Neuronal stem cell (in vitro differentiated cells): ENCODE results near the gene BIN1.

Experiments
- DNase-seq: peaks from one replicate; pipeline ENCODE4 v3.0.0-alpha.2; 2013; ENCODE audit warnings: low spot score
- H2AFZ ChIP-seq: one replicate; pipeline ENCODE4 v1.6.1; 2013; ENCODE audit warnings: mild to moderate bottlenecking, low read length, inconsistent platforms
- H2AK5ac ChIP-seq: 2 replicates; pipeline ENCODE4 v1.6.1; 2013; ENCODE audit warnings: low read depth, mild to moderate bottlenecking, inconsistent platforms, low read length, moderate library complexity, mixed read lengths
- H2BK120ac ChIP-seq: 2 replicates; pipeline ENCODE4 v1.6.1; 2013; ENCODE audit warnings: low read depth, mild to moderate bottlenecking, inconsistent platforms, low read length, moderate library complexity, mixed read lengths
- H2BK12ac ChIP-seq: one replicate; pipeline ENCODE4 v1.6.1; 2013; ENCODE audit warnings: low read length, inconsistent platforms
- H2BK15ac ChIP-seq: 2 replicates; pipeline ENCODE4 v1.6.1; 2013; ENCODE audit warnings: mild to moderate bottlenecking, low read length, inconsistent platforms, mixed read lengths
- H2BK5ac ChIP-seq: one replicate; pipeline ENCODE4 v1.6.1; 2013; ENCODE audit warnings: inconsistent platforms, mild to moderate bottlenecking, low read length, moderate library complexity
- H3K14ac ChIP-seq: one replicate; pipeline ENCODE4 v1.6.1; 2013; ENCODE audit warnings: low read length, inconsistent platforms
- H3K18ac ChIP-seq: 2 replicates; pipeline ENCODE4 v1.6.1; 2013; ENCODE audit warnings: low read length, inconsistent platforms
- H3K23ac ChIP-seq: 2 replicates; pipeline ENCODE4 v1.6.1; 2013; ENCODE audit warnings: low read depth, mild to moderate bottlenecking, mixed read lengths, low read length, inconsistent platforms; ENCODE audit not compliant: poor library complexity
- H3K27ac ChIP-seq: replicated peaks from 3 replicates; pipeline ENCODE4 v1.5.1; 2013; ENCODE audit warnings: low read length, inconsistent platforms
- H3K27me3 ChIP-seq, 3 experiments: 2 replicates each; pipeline ENCODE4 v1.6.1; 2013; ENCODE audit warnings: low read length in 3 of 3, mild to moderate bottlenecking in 2 of 3, inconsistent platforms in 1 of 3, low read depth in 1 of 3, mixed read lengths in 1 of 3, moderate library complexity in 1 of 3; ENCODE audit not compliant: control insufficient read depth in 3 of 3, insufficient read depth in 3 of 3
- H3K36me3 ChIP-seq, 2 donors: replicated peaks in 1 of 2; 2 replicates each; pipeline ENCODE4 v1.6.1; 2013; ENCODE audit warnings: low read length in 2 of 2; ENCODE audit not compliant: control insufficient read depth in 2 of 2, insufficient read depth in 2 of 2
- H3K4ac ChIP-seq: 2 replicates; pipeline ENCODE4 v1.6.1; 2013; ENCODE audit warnings: inconsistent platforms, mild to moderate bottlenecking, low read length, moderate library complexity
- H3K4me1 ChIP-seq, 2 donors: 1 replicate in 1 of 2; 2 replicates in 1 of 2; pipeline ENCODE4 v1.6.1; 2013; ENCODE audit warnings: low read length in 2 of 2, low read depth in 1 of 2; ENCODE audit not compliant: control insufficient read depth in 2 of 2, insufficient read depth in 1 of 2
- H3K4me2 ChIP-seq: one replicate; pipeline ENCODE4 v1.6.1; 2013; ENCODE audit warnings: mild to moderate bottlenecking, low read length, inconsistent platforms; ENCODE audit not compliant: insufficient read depth, poor library complexity, severe bottlenecking
- H3K4me3 ChIP-seq, 2 donors: 2 replicates each; pipeline ENCODE4 v1.5.1; 2013; ENCODE audit warnings: low read length in 2 of 2, mild to moderate bottlenecking in 2 of 2, inconsistent platforms in 1 of 2, moderate library complexity in 1 of 2
- H3K79me1 ChIP-seq: one replicate; pipeline ENCODE4 v1.6.1; 2013; ENCODE audit warnings: low read depth, mild to moderate bottlenecking, inconsistent platforms, low read length, moderate library complexity
- H3K9ac ChIP-seq: one replicate; pipeline ENCODE4 v1.6.1; 2013; ENCODE audit warnings: mild to moderate bottlenecking, low read depth, low read length, inconsistent platforms; ENCODE audit not compliant: poor library complexity
- H3K9me3 ChIP-seq, 2 donors: replicated peaks in 1 of 2; 2 replicates each; pipeline versions ENCODE3 to v1.6.1; 2013; ENCODE audit warnings: low read length in 2 of 2, mild to moderate bottlenecking in 2 of 2, inconsistent platforms in 1 of 2, low read depth in 1 of 2, mixed read lengths in 1 of 2, moderate library complexity in 1 of 2; ENCODE audit not compliant: control insufficient read depth in 2 of 2, insufficient read depth in 1 of 2
- H4K8ac ChIP-seq: one replicate; pipeline ENCODE4 v1.6.1; 2013; ENCODE audit warnings: low read depth, mild to moderate bottlenecking, inconsistent platforms, low read length, moderate library complexity
- H4K91ac ChIP-seq: one replicate; pipeline ENCODE4 v1.6.1; 2013; ENCODE audit warnings: low read length, low read depth, mild to moderate bottlenecking, inconsistent platforms; ENCODE audit not compliant: poor library complexity
- WGBS, 2 donors: extraction: QIAGEN DNeasy Blood & Tissue Kit; methylation state at CpG; one replicate each; pipeline ENCODE4 v1.1.7; 2013; ENCODE audit warnings: missing lambda C conversion rate in 2 of 2, mixed read lengths in 1 of 2; ENCODE audit not compliant: insufficient read length in 2 of 2, insufficient replicate concordance in 1 of 2; ENCODE audit errors: extremely low coverage in 2 of 2; 5-methylcytosine and 5-hydroxymethylcytosine counted together

BIN1 gene

DNA sequence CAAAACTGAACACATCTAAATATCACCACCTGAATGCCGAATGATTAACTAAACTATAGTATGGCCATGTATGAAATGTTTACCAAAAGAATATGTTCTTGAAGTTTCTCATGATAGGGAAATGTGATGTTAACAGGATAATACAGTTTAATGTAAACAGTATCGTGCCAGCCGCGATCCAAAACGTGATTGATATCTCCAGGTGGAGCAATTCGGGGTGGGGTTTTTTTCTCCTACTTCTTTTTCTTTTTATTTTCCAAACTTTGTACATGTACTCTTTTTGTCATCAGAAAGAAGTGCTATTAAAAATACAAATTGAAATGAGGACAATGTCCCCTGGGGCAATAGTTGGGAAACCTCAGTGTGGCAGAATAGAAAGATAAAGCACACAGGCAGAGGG, 4.0 kb upstream of the BIN1 start:
- H3K4me2 ChIP-seq, result no peak overlapping the region
- H3K36me3 ChIP-seq, result no peaks in the 10 kb centered on the region
- peaks cover 6% of the 10 kb centered on the region for H3K79me1 ChIP-seq
- H2BK120ac ChIP-seq, result no peak overlapping the region
- H2BK15ac ChIP-seq, result no peak overlapping the region
- H2AK5ac ChIP-seq, result no peak overlapping the region
- no peak overlapping the region for H2BK12ac ChIP-seq
- H3K9ac ChIP-seq, result no peak overlapping the region
- no peak overlapping the region for H3K18ac ChIP-seq
- H3K27me3 ChIP-seq, result peaks cover 0 to 19% (median 3%) of the 10 kb centered on the region in 3 experiments
- WGBS, 2 donors, result no CpG with 5 or more reads among the region's 6 CpGs
- no peak overlapping the region for H4K91ac ChIP-seq
- H3K23ac ChIP-seq, result no peak overlapping the region
- H2BK5ac ChIP-seq, result no peak overlapping the region
- no peak overlapping the region for H4K8ac ChIP-seq
- H3K4me1 ChIP-seq, result peaks cover 4 to 6% of the 10 kb centered on the region in 2 donors
- H3K4me3 ChIP-seq, result no peak overlapping the region
- H3K14ac ChIP-seq, result no peak overlapping the region
- no peak overlapping the region for H3K4ac ChIP-seq
- H3K27ac ChIP-seq, result no peak overlapping the region
- DNase-seq, result no peak
- H2AFZ ChIP-seq, result no peak overlapping the region
- H3K9me3 ChIP-seq, result peaks cover 0 to 1% of the 10 kb centered on the region in 2 donors

GRCh38 chr2:127108090-127108523, 1.2 kb upstream of the BIN1 start:
- DNase-seq, result no peak
- Histone ChIP-seq H2AK5ac (peak overlapping the region; percentile 59), H2AFZ (peak overlapping the region; percentile 98), H3K14ac (no peak overlapping the region), H4K8ac (no peak overlapping the region), H3K4ac (no peak overlapping the region), H2BK5ac (no peak overlapping the region), H3K4me1 (peaks cover 14 to 26% of the 10 kb centered on the region in 2 donors), H2BK120ac (no peak overlapping the region), H3K79me1 (peaks cover 19% of the 10 kb centered on the region), H3K9me3 (no peaks in the 10 kb centered on the region), H3K4me3 (peak overlapping the region in 1 of 2 donors; percentile 92), H3K9ac (no peak overlapping the region), H2BK15ac (no peak overlapping the region), H3K27me3 (peaks cover 0 to 4% (median 3%) of the 10 kb centered on the region in 3 experiments), H3K4me2 (peak overlapping the region; percentile 20), H4K91ac (no peak overlapping the region), H3K27ac (no peak overlapping the region), H3K23ac (no peak overlapping the region), H2BK12ac (peak overlapping the region; percentile 4), H3K18ac (peak overlapping the region; percentile 50), H3K36me3 (no peaks in the 10 kb centered on the region)
- no CpG with 5 or more reads among the region's 11 CpGs for WGBS, 2 donors

DNA sequence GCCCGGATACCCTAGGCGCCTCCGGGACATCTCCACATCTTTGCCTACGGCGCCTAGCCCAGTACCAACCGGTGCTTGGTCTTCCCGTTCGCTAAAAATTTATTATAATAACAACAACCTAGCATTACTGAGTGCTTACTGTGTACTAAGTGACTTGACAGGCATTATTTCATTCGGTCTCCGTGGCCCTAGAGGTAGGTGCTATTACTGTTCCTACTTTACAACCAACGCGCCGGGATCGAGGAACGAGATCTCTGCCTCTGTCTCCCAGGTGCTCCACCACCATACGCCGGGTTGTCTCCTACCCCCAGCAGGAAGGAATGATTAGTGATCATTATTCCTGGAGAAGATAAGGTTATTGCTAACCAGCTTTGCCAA, 657 bp upstream of the BIN1 start:
- H3K27ac ChIP-seq, result peak overlapping the region; percentile 69
- no peak overlapping the region for H2BK12ac ChIP-seq
- H2AK5ac ChIP-seq, result no peak overlapping the region
- H3K4me1 ChIP-seq, result peaks cover 14 to 26% of the 10 kb centered on the region in 2 donors
- no CpG with 5 or more reads among the region's 17 CpGs for WGBS, 2 donors
- no peak overlapping the region for H3K18ac ChIP-seq
- H3K79me1 ChIP-seq, result peaks cover 19% of the 10 kb centered on the region
- no peaks in the 10 kb centered on the region for H3K9me3 ChIP-seq
- peaks cover 0 to 4% (median 3%) of the 10 kb centered on the region in 3 experiments for H3K27me3 ChIP-seq
- H3K9ac ChIP-seq, result no peak overlapping the region
- no peak overlapping the region for H2BK5ac ChIP-seq
- no peak for DNase-seq
- no peak overlapping the region for H4K91ac ChIP-seq
- no peak overlapping the region for H4K8ac ChIP-seq
- peak overlapping the region; percentile 78 to 92 for H3K4me3 ChIP-seq
- H3K23ac ChIP-seq, result no peak overlapping the region
- peak overlapping the region; percentile 98 for H2AFZ ChIP-seq
- H3K36me3 ChIP-seq, result no peaks in the 10 kb centered on the region
- H2BK15ac ChIP-seq, result no peak overlapping the region
- no peak overlapping the region for H3K4ac ChIP-seq
- H2BK120ac ChIP-seq, result no peak overlapping the region
- H3K14ac ChIP-seq, result no peak overlapping the region
- H3K4me2 ChIP-seq, result peak overlapping the region; percentile 99

DNA sequence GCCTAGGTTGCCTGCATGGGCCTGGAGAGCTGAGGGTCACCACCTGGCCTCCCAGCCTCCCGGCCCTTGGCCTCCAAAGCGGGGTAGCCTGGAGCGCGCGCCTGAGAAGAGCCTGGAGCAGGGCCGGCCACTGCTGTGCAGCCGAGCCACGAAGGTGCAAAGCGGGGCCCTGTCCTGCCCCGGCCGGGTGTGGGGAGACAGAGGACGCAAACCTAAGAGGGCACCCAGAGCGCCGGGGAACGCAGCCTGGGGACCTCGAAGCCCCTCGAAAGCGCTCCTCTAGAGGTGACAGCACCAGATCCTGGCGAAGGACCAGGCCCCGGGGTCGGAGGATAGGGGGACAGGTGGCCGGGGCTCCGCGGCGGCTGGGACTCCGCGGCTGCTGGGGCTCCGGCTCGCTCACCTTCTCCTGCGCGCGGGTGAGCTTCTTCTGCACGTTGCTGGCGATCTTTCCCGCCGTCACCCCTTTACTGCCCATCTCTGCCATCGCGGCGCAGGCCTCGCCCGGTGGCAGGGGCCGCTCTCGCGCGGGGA, 430 bp downstream of the BIN1 start:
- peaks cover 14 to 26% of the 10 kb centered on the region in 2 donors for H3K4me1 ChIP-seq

More for the DNA sequence above, 430 bp downstream of the BIN1 start:
- H4K91ac ChIP-seq, result no peak overlapping the region
- peak overlapping the region; percentile 68 for H3K27ac ChIP-seq
- peak overlapping the region; percentile 59 for H3K14ac ChIP-seq
- H3K9ac ChIP-seq, result peak overlapping the region; percentile 96
- H3K4ac ChIP-seq, result peak overlapping the region; percentile 45
- peak overlapping the region; percentile 98 for H2AFZ ChIP-seq
- H4K8ac ChIP-seq, result no peak overlapping the region
- peaks cover 0 to 3% (median 0%) of the 10 kb centered on the region in 3 experiments for H3K27me3 ChIP-seq
- peak overlapping the region; percentile 27 for H2BK12ac ChIP-seq
- peak overlapping the region; percentile 68 for H2BK120ac ChIP-seq
- H3K23ac ChIP-seq, result peak overlapping the region; percentile 86
- H2BK5ac ChIP-seq, result peak overlapping the region; percentile 91
- peak overlapping the region; percentile 94 for H2AK5ac ChIP-seq
- H3K79me1 ChIP-seq, result peaks cover 19% of the 10 kb centered on the region
- no peaks in the 10 kb centered on the region for H3K9me3 ChIP-seq
- no peak for DNase-seq
- peak overlapping the region; percentile 71 for H3K18ac ChIP-seq
- H2BK15ac ChIP-seq, result peak overlapping the region; percentile 87
- peak overlapping the region; percentile 84 to 92 for H3K4me3 ChIP-seq
- WGBS, 2 donors, result no CpG with 5 or more reads among the region's 45 CpGs
- peaks cover 0 to 1% of the 10 kb centered on the region in 2 donors for H3K36me3 ChIP-seq
- H3K4me2 ChIP-seq, result peak overlapping the region; percentile 99
